Hematopoietic multipotent progenitor cell treated with erythropoietin and hydrocortisone succinate and interleukin-3 and kit ligand, for 15 days (in vitro differentiated cells): Measurements from ENCODE around the gene TMEM270.

Experiments used
- DNase-seq: peaks from one replicate; pipeline ENCODE4 v3.0.0-alpha.2; 2015; ENCODE audit warnings: low spot score

Gene TMEM270

DNA sequence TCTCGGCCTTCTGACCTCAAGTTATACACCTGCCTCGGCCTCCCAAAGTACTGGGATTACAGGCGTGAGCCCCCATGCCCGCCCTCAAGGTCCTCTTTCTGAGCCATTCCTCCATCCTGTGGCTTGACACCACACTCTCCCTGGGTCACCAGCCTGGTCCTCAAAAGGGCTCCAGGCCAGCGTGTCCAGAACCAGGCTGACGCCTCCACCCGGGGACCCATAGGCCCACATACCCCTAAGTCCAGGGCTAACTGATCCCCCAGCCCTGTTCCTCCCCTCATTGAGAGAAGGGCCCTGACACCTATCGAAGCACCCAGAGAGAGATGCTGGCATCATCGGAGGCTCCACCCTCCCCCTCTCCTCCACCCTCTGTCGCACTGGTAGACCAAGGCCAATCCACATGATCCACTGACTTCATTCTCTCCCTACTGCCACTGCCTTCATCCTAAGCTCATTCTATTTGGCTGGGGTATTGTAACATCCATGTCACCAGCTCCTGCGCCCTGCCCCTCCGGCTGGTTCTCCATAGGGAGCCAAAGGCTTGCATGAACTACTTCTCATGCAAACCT, 46.7 kb downstream of the TMEM270 start:
- DNase-seq, result no peak

GRCh38 chr7:73908123-73908611, 47.2 kb downstream of the TMEM270 start:
- DNase-seq, result no peak

GRCh38 chr7:73909051-73909941, 48.3 kb downstream of the TMEM270 start:
- DNase-seq, result no peak

- DNase-seq, result no peak
These were observed 49.0 kb downstream of the TMEM270 start for GRCh38 chr7:73909996-73910395.

GRCh38 chr7:73912223-73912622, 51.3 kb downstream of the TMEM270 start:
- DNase-seq, result no peak
